Suprapubic skin (tissue), 4 donors: ENCODE measurements around the gene CRIP2.

Experiments
- EP300 ChIP-seq: sonication (generic); formaldehyde crosslinking; IDR thresholded peaks from one replicate; pipeline ENCODE4 v1.6.1; 2017; ENCODE audit warnings: antibody characterized with exemption
- POLR2A ChIP-seq, 2 donors: fragments of 450-650 bp; IDR thresholded peaks; one replicate each; pipeline ENCODE4 v1.6.1; 2017; ENCODE audit warnings: antibody characterized with exemption in 2 of 2, mild to moderate bottlenecking in 2 of 2, moderate library complexity in 2 of 2
- POLR2AphosphoS5 ChIP-seq, 3 donors: sonication (generic); formaldehyde crosslinking; IDR thresholded peaks; one replicate each; pipeline ENCODE4 v1.6.1; 2017; ENCODE audit warnings: antibody characterized with exemption in 3 of 3
- TF ChIP-seq, protein P1 (sequence below), 2 donors: fragments of 200-600 bp in 1 of 2; fragments of 450-650 bp in 1 of 2; sonication (generic) in 1 of 2; IDR thresholded peaks; one replicate each; pipeline ENCODE4 v1.5.1; 2016 to 2019; ENCODE audit warnings: antibody characterized with exemption in 2 of 2, mild to moderate bottlenecking in 1 of 2, moderate library complexity in 1 of 2

DNA sequence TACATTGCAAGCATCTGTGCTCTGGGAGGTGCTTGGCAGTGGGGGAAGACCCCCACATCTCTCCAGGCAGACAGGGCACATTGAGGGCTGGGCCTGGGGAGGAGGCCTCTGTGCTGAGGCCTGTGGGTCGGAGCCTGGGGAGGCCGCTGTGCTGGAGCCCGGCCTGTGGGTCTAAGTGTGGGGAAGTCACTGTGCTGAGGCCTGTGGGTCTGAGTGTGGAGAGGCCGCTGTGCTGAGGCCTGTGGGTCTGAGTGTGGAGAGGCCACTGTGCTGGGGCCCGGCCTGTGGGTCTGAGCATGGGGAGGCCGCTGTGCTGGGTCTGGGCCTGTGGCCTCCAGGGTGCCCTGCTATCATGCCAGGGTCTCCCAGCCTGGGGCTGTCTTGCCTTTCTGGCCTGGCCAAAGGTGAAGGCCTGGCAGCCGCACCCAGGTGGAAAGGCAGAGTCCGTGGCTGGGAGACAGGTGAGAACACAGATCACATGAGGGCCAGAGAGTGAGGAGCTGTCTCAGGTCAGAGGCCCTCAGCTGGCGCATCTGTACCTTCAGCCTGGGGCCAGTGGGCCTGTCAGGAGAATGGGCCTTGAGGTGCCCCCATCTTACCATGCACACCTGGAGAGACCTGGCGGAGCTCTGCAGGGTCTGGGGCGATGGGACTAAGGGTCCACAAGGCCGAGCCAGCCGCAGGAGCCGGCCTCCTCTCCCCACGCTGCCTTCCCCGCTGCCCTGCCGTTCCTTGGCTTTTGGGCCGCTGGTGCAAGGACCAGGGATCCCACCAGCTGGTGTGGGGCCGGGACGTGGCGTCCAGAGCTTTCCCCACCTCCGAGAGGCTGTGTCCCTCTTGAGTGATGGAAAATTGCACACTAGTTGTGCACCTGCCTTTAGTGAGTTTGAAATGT is 18.6 kb upstream of the CRIP2 start:
- TF ChIP-seq, protein P1, sequence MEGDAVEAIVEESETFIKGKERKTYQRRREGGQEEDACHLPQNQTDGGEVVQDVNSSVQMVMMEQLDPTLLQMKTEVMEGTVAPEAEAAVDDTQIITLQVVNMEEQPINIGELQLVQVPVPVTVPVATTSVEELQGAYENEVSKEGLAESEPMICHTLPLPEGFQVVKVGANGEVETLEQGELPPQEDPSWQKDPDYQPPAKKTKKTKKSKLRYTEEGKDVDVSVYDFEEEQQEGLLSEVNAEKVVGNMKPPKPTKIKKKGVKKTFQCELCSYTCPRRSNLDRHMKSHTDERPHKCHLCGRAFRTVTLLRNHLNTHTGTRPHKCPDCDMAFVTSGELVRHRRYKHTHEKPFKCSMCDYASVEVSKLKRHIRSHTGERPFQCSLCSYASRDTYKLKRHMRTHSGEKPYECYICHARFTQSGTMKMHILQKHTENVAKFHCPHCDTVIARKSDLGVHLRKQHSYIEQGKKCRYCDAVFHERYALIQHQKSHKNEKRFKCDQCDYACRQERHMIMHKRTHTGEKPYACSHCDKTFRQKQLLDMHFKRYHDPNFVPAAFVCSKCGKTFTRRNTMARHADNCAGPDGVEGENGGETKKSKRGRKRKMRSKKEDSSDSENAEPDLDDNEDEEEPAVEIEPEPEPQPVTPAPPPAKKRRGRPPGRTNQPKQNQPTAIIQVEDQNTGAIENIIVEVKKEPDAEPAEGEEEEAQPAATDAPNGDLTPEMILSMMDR (IDR thresholded peaks at IDR 0.05) = no peak
- TF ChIP-seq POLR2AphosphoS5 (IDR thresholded peaks at IDR 0.05) (no peak), EP300 (no peak), POLR2A (IDR thresholded peaks at IDR 0.05) (no peak)
